ENCODE measurements around the gene SMR3B. TPM values are rescaled to one million over a fixed set of nuclear protein-coding genes. Genes with fewer than 3 reads are reported as not detected.

Gene SMR3B
- total RNA-seq, 4 donors from 2014 or later, result not detected

DNA sequence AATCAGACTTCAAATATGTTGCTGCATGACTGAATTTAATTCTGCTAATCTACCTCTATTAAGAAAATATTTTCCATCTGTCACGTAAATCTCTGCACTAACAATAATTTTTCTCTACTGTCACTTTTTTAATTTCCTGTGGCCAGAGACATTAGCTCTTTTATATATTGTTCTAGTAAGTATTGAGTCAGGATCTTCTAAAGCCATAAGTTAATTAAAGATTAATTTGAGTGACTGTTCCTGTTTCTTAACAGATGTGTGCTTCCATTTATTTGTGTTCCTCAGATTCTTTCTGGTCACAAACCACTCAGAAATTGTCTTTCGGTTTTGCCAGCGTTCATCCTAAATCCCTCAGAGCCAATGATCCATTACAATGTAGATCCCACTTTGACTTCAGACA is 2.4 kb upstream of the SMR3B start:
- TF ChIP-seq POLR2A (IDR thresholded peaks at IDR 0.05), result no peak
- TF ChIP-seq, protein P1, sequence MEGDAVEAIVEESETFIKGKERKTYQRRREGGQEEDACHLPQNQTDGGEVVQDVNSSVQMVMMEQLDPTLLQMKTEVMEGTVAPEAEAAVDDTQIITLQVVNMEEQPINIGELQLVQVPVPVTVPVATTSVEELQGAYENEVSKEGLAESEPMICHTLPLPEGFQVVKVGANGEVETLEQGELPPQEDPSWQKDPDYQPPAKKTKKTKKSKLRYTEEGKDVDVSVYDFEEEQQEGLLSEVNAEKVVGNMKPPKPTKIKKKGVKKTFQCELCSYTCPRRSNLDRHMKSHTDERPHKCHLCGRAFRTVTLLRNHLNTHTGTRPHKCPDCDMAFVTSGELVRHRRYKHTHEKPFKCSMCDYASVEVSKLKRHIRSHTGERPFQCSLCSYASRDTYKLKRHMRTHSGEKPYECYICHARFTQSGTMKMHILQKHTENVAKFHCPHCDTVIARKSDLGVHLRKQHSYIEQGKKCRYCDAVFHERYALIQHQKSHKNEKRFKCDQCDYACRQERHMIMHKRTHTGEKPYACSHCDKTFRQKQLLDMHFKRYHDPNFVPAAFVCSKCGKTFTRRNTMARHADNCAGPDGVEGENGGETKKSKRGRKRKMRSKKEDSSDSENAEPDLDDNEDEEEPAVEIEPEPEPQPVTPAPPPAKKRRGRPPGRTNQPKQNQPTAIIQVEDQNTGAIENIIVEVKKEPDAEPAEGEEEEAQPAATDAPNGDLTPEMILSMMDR (IDR thresholded peaks at IDR 0.05), result no peak
- no peaks in the 10 kb centered on the region for H3K9me3 ChIP-seq
- no peaks in the 10 kb centered on the region for H3K4me1 ChIP-seq
- no peak for DNase-seq
- H3K4me3 ChIP-seq, result no peak overlapping the region
- no peaks in the 10 kb centered on the region for H3K27me3 ChIP-seq
- no peak overlapping the region for H3K27ac ChIP-seq
- no peaks in the 10 kb centered on the region for H3K36me3 ChIP-seq

DNA sequence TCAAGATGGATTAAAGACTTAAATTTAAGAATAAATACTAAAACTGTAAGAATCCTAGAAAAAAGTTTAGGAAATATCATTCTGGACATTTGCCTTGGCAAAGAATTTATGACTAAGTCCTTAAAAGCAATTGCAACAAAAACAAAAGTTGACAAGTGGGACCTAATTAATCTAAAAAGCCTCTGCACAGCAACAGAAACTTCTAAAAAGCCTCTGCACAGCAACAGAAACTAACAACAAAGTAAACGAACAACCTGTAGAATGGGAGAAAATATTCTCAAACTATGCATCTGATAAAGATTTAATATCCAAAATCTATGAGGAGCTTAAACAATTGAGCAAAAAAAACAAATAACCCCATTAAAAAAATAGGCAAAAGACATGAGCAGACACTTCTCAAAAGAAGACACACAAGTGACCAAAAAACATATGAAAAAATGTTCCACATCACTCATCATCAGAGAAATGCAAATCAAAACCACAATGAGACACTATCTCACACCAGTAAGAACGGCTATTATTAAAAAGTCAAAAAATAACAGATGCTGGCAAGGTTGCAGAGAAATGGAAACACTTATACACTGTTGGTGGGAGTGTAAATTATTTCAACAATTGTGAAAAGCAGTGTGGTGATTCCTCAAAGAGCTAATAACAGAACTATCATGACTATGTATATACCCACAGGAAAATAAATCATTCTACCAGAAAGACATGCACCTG is 9.3 kb downstream of the SMR3B start:
- H3K27me3 ChIP-seq, result no peaks in the 10 kb centered on the region
- DNase-seq, result no peak
- TF ChIP-seq, protein P1 (IDR thresholded peaks at IDR 0.05), result no peak
- no peak for TF ChIP-seq POLR2A (IDR thresholded peaks at IDR 0.05)
- no peak overlapping the region for H3K27ac ChIP-seq
- no peaks in the 10 kb centered on the region for H3K9me3 ChIP-seq
- H3K4me3 ChIP-seq, result no peak overlapping the region
- no peaks in the 10 kb centered on the region for H3K4me1 ChIP-seq
- no peaks in the 10 kb centered on the region for H3K36me3 ChIP-seq

DNA sequence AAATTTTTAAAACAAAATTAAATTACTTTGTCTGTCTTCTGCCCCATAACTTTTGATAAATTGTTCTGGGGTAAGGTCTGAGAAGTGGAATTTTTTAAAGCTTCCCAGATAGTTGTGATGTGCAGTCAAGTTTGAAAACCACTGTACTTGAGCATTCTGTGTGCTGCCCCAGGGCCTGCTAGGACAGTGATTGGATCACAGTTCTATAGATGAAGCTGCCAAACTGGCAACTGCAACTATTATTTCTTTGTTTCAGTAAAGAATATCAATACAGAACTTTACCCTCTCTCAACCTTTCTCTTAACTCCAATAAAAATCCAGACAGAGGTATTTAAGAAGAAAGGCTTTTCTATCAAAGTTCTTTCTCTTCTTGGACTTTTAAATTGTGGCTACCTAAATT is 14.6 kb downstream of the SMR3B start, which contains the start of gene OPRPN:
Gene OPRPN (plus strand): TSS at position 361 of the 400 bp plus-strand sequence. CDS start 1,346 bp downstream, outside the sequence.
- Histone ChIP-seq H3K36me3 (no peaks in the 10 kb centered on the region), H3K9me3 (no peaks in the 10 kb centered on the region), H3K4me1 (no peaks in the 10 kb centered on the region), H3K27me3 (no peaks in the 10 kb centered on the region), H3K4me3 (no peak within 1 kb of the TSS), H3K27ac (no peak within 1 kb of the TSS)
- no peak for DNase-seq
- TF ChIP-seq, protein P1 (IDR thresholded peaks at IDR 0.05), result no peak
- TF ChIP-seq POLR2A (IDR thresholded peaks at IDR 0.05), result no peak

DNA sequence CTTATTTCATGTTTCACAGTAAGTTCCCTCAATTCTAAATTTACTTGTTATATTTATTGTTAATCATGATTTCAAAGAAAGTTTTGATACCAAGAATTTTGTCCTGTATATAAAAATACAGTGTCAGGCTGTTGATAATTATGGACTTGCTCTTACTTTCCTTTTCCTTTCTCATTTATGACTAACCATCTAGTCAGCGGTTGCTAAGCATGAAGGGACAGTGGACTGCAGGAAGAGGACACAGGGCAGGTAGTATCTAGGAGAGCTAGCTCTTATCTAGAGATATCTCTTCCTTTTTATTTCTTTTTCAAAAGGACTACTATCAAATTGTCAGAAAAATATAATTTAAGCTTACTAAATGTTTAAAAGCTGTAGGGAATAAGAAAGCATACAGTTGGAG is 16.4 kb downstream of the SMR3B start:
- Histone ChIP-seq H3K9me3 (no peaks in the 10 kb centered on the region), H3K27ac (no peak overlapping the region), H3K27me3 (no peaks in the 10 kb centered on the region), H3K36me3 (no peaks in the 10 kb centered on the region), H3K4me1 (no peaks in the 10 kb centered on the region), H3K4me3 (no peak overlapping the region)
- TF ChIP-seq POLR2A (IDR thresholded peaks at IDR 0.05), result no peak
- TF ChIP-seq, protein P1 (IDR thresholded peaks at IDR 0.05), result no peak
- no peak for DNase-seq

DNA sequence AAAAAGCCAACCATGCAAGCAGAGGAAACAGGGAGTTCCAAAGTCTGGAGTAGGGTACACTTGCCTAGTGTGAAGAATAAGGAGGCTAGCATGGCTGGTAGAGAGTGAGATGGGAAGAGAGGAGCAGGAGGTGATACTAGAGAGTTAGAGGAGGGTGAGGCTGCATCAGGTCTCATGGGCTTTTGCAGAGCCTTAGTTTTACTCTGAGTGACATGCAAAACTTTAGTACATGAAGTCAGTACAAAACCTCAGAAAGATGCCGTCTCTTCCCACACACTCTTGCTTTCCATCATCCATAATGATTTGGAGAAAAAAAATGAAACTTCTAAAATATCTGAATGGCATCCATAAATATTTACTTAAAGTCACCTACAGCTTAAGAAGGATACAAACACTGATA is 19.8 kb downstream of the SMR3B start:
- H3K9me3 ChIP-seq, result no peaks in the 10 kb centered on the region
- no peaks in the 10 kb centered on the region for H3K4me1 ChIP-seq
- H3K36me3 ChIP-seq, result no peaks in the 10 kb centered on the region
- H3K27me3 ChIP-seq, result no peaks in the 10 kb centered on the region
- TF ChIP-seq, protein P1 (IDR thresholded peaks at IDR 0.05), result no peak
- no peak for TF ChIP-seq POLR2A (IDR thresholded peaks at IDR 0.05)
- H3K27ac ChIP-seq, result no peak overlapping the region
- no peak for DNase-seq
- H3K4me3 ChIP-seq, result no peak overlapping the region

Data from Peyer's patch (tissue), 4 donors.